ENCODE measurements around the gene GNAQ.

The GNAQ gene

GRCh38 chr9:77901018-77901417 lies 130.6 kb downstream of the GNAQ start:
- TF ChIP-seq, protein P1, sequence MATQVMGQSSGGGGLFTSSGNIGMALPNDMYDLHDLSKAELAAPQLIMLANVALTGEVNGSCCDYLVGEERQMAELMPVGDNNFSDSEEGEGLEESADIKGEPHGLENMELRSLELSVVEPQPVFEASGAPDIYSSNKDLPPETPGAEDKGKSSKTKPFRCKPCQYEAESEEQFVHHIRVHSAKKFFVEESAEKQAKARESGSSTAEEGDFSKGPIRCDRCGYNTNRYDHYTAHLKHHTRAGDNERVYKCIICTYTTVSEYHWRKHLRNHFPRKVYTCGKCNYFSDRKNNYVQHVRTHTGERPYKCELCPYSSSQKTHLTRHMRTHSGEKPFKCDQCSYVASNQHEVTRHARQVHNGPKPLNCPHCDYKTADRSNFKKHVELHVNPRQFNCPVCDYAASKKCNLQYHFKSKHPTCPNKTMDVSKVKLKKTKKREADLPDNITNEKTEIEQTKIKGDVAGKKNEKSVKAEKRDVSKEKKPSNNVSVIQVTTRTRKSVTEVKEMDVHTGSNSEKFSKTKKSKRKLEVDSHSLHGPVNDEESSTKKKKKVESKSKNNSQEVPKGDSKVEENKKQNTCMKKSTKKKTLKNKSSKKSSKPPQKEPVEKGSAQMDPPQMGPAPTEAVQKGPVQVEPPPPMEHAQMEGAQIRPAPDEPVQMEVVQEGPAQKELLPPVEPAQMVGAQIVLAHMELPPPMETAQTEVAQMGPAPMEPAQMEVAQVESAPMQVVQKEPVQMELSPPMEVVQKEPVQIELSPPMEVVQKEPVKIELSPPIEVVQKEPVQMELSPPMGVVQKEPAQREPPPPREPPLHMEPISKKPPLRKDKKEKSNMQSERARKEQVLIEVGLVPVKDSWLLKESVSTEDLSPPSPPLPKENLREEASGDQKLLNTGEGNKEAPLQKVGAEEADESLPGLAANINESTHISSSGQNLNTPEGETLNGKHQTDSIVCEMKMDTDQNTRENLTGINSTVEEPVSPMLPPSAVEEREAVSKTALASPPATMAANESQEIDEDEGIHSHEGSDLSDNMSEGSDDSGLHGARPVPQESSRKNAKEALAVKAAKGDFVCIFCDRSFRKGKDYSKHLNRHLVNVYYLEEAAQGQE (IDR thresholded peaks at IDR 0.05; ENCODE audit: insufficient read depth in 1 of 2, low read depth in 2 of 2, low read length in 2 of 2), result no peak
- no peak for TF ChIP-seq TAF1 (IDR thresholded peaks at IDR 0.05; ENCODE audit: borderline replicate concordance, insufficient read depth, low read length)
- no peak for TF ChIP-seq SIN3A (IDR thresholded peaks at IDR 0.05; ENCODE audit: borderline replicate concordance, insufficient read depth, low read length)
- no peak for TF ChIP-seq FOXP2 (optimal IDR thresholded peaks at IDR 0.05; ENCODE audit: borderline replicate concordance, extremely low read depth, extremely low read length, insufficient read depth)
- TF ChIP-seq POLR2AphosphoS5 (IDR thresholded peaks at IDR 0.05; ENCODE audit: low read depth, low read length), result no peak

DNA sequence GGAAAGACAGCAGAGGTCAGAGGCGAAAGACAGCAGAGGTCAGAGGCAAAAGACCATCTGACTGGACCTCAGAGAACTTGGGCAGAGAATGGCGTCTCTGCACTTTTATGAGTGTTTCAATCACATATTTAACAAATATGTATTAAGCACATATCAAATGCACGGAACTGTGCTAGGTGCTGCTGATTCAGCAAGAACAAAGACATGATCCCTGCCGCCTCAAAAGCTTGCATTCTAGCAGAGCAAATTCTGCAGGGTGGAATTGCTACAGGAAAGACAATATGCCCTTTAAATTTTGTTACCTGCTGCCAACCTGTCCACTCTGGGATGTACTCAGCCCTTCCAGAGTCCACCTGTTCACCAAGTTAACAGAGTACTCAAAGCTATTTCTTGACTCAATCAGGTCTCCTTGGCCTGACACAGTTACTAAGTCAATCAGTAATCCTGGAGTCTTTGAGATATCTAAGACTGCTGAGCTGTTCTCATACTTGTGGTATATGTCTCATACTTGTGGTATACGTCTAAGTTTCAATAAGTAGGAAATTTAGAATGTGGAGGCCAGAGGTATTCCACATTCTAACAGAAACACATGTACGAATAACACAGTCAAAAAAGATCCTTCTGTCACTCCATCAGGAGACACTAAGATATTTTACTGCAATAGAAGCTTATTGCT lies 131.8 kb downstream of the GNAQ start:
- TF ChIP-seq POLR2AphosphoS5 (IDR thresholded peaks at IDR 0.05; ENCODE audit: low read depth, low read length) (no peak), SIN3A (IDR thresholded peaks at IDR 0.05; ENCODE audit: borderline replicate concordance, insufficient read depth, low read length) (no peak), TAF1 (IDR thresholded peaks at IDR 0.05; ENCODE audit: borderline replicate concordance, insufficient read depth, low read length) (no peak)
- TF ChIP-seq, protein P1 (IDR thresholded peaks at IDR 0.05; ENCODE audit: insufficient read depth in 1 of 2, low read depth in 2 of 2, low read length in 2 of 2), result no peak

DNA sequence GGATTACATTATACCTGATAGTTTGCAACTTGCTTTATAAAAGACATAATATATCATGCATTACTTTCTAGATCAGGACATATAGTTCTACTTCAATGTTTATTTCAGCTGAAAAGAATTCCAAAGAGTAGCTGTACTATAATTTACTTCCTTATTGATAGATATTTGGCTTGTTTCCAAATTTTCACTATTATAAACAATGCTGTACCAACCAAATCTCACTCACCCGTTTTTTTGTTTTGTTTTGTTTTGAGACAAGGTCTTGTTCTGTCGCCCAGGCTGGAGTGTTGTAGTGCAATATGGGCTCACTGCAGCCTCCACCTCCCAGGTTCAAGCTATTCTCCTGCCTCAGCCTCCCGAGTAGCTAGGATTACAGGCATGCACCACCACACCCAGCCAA lies 132.7 kb downstream of the GNAQ start:
- TF ChIP-seq FOXP2 (optimal IDR thresholded peaks at IDR 0.05; ENCODE audit: borderline replicate concordance, extremely low read depth, extremely low read length, insufficient read depth), result no peak
- TF ChIP-seq, protein P1 (IDR thresholded peaks at IDR 0.05; ENCODE audit: insufficient read depth in 1 of 2, low read depth in 2 of 2, low read length in 2 of 2), result no peak
- no peak for TF ChIP-seq TAF1 (IDR thresholded peaks at IDR 0.05; ENCODE audit: borderline replicate concordance, insufficient read depth, low read length)

GRCh38 chr9:77896938-77897667 lies 134.5 kb downstream of the GNAQ start:
- TF ChIP-seq TAF1 (IDR thresholded peaks at IDR 0.05; ENCODE audit: borderline replicate concordance, insufficient read depth, low read length), result no peak
- no peak for TF ChIP-seq SIN3A (IDR thresholded peaks at IDR 0.05; ENCODE audit: borderline replicate concordance, insufficient read depth, low read length)
- TF ChIP-seq FOXP2 (optimal IDR thresholded peaks at IDR 0.05; ENCODE audit: borderline replicate concordance, extremely low read depth, extremely low read length, insufficient read depth), result no peak
- TF ChIP-seq, protein P1 (IDR thresholded peaks at IDR 0.05; ENCODE audit: insufficient read depth in 1 of 2, low read depth in 2 of 2, low read length in 2 of 2), result no peak
- TF ChIP-seq POLR2AphosphoS5 (IDR thresholded peaks at IDR 0.05; ENCODE audit: low read depth, low read length), result no peak

Data from PFSK-1 (cell line).